Activated CD4-positive, alpha-beta T cell treated with anti-CD3 and anti-CD28 coated beads, Interleukin-2, amount 50 U/mL, for 4 hours (primary cell): ENCODE data around the gene GARNL3.

Experiments
- DNase-seq, 2 experiments: peaks; one replicate each; pipeline ENCODE4 v3.0.0-alpha.2; 2020

Gene GARNL3

DNA sequence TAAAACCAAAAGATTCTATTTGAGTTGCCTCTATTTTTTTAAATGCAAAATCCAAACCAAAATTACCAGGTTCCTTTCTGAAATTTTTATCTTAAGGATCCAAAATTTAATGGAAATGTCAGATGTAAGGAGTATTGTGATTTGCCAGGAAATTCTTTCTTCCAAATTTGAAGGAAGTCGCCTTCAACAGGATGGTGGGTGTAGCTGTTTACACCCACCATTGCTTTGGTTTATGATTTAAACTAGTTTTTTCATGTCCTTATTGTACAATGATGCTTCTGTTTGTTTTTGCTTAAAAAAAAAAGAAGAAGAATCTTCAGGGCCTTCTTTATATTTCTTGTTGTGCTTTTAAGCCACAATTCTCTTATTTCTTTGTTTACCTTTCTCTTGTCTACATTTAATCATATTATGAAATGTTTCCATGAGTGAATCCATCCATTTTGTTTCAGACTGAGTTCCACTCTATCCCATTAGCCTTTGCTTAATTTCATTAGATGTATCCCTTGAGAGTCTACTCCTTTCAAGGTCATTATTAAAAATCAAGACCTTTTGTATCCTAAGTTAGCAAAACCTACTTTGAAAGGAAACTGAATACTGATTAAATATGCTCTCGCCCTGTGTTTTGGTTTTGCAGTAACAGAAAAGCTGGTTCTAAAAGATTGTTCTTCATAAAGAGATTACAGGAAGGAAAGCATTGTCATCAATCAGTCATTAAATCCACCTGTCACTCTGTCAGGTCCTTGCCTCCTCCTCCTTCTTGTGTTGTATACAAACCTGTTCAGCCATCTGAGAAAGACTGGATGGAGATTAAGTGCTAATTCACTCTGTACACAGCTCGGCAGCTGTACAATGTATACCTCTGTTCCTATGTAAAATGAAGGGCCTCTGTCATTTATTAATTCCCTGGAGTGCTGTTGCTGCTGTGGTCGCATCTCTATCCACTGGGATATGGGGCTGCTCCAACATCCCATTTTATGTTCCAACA, 86.9 kb downstream of the GARNL3 start:
- no peak for DNase-seq

GRCh38 chr9:127353882-127354281, 89.3 kb downstream of the GARNL3 start:
- DNase-seq = no peak

- DNase-seq = no peak
Measured at GRCh38 chr9:127356906-127357305, 92.3 kb downstream of the GARNL3 start.

DNA sequence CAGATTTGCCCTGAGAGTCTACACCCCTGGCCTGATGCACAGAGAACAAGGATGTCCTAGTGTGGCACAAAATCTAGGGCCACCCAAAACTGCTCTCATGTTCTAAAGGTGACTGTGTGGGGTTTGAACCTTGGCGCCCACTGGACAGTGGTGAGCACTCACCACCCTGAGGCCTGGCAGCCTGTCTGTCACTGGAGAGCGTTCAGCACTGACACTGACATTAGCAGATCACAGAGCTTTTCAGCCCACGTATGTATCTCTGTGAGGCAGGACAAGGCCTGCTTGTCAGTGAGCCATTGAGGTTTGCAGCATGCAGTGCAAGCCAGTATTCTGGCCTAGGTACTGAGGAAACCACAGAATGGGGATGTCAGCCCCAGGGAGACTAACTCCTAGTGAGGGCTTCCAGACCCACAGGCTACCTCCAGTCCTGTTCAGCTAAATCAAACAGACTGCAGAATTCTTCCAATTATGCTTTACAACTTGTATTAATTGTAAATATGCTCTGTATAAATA, 93.5 kb downstream of the GARNL3 start:
- DNase-seq = no peak

DNA sequence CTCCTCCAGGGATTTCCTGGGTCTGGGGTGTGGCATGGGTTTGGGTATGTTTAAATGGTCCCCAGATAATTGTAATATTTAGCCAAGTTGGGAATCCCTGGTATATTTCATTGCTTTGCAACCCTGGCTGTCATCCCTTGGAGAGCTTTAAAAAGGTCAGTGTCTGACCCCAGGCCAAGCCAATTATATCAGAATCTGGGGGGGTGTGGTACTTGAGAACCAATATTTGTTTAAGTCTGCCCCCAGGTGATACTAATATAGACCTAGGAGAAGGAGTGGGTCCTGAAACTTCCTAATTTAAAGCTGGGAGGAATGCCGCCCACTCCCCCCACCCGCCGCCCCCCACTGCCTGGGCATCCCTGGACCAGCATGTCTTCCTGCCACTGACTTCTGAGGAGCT, 94.2 kb downstream of the GARNL3 start:
- DNase-seq = no peak

DNA sequence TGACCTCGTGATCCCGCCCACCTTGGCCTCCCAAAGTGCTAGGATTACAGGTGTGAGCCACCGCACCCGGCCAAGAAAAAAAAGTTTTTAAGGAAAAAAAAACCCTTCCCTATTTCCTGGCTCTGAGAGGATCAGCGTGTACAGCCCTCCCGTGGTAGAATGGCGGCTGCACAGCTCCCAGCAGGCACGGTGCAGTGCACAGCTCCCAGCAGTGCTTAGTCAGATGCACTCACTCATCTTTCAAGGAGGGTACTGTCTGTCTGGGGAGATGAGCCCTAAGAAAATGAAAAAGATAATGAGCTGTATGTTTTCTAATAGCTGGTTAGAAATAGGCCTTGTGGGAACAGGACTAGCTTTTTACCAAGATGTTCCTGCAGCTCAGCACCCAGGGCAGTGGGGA, 95.7 kb downstream of the GARNL3 start:
- no peak for DNase-seq

DNA sequence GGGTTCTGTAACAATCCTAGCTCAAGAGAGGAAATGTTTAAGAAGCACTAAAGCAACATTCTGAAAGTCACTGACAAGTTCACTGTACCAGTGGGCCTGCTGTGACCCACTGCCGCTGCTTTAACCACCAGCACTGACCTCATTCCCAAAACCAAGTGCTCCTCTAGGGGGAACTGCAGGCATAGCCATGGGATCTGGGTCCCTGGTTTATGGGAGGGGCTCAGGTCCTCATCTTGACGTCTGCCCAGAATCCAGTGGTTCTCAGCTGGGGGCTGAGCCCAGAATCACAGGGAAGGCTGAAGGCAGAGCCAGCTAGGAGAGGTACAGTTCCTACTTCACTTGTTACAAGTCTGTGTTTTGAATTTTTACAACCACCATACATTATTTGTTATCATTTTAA, 96.3 kb downstream of the GARNL3 start:
- DNase-seq = no peak

- no peak for DNase-seq
Measured at GRCh38 chr9:127361561-127361960, 97.0 kb downstream of the GARNL3 start.

DNA sequence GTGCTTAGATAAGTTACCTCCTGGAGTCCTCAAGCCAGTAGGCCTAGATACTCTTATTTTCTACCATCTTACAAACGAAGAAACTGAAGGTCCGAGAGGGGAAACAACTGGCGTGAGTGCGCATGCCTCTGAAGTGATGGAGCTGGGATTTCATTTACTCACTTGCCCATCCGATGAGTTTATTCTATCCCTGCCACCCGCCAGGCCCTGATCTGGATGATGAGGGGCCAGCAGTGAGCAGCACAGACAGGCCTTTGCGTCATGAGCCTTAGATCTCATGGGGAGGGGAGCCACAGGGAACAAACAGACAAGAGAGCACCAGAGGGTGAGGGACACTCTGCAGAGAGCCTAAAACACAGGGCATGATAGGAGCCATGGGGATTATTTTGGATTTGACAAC, 98.3 kb downstream of the GARNL3 start:
- DNase-seq = no peak

DNA sequence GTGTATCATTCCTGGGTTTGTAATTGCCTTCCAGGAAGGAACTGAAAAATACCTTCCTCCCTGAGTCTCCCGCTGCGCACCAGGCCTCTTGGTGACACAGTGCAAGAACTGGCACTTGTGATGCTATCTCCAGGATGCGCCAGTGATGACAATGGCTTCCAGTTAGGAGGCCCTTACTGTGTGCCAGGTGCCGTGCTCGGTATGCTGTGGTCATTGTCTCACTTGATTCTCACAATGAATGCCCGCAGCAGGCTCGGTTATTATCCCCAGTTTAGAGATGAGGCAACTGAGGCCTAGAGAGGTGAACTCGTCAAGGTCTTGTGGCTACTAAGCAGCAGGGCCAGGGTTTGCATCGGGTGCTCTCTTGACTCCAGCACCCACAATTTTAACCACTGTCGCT, 100.9 kb downstream of the GARNL3 start:
- DNase-seq = no peak

GRCh38 chr9:127366594-127366993, 102.0 kb downstream of the GARNL3 start:
- no peak for DNase-seq

- no peak for DNase-seq
Measured at GRCh38 chr9:127368852-127369402, 104.4 kb downstream of the GARNL3 start.

- DNase-seq = no peak
Measured at GRCh38 chr9:127369428-127369827, 104.9 kb downstream of the GARNL3 start.

GRCh38 chr9:127370147-127370579, 105.6 kb downstream of the GARNL3 start:
- DNase-seq = no peak

DNA sequence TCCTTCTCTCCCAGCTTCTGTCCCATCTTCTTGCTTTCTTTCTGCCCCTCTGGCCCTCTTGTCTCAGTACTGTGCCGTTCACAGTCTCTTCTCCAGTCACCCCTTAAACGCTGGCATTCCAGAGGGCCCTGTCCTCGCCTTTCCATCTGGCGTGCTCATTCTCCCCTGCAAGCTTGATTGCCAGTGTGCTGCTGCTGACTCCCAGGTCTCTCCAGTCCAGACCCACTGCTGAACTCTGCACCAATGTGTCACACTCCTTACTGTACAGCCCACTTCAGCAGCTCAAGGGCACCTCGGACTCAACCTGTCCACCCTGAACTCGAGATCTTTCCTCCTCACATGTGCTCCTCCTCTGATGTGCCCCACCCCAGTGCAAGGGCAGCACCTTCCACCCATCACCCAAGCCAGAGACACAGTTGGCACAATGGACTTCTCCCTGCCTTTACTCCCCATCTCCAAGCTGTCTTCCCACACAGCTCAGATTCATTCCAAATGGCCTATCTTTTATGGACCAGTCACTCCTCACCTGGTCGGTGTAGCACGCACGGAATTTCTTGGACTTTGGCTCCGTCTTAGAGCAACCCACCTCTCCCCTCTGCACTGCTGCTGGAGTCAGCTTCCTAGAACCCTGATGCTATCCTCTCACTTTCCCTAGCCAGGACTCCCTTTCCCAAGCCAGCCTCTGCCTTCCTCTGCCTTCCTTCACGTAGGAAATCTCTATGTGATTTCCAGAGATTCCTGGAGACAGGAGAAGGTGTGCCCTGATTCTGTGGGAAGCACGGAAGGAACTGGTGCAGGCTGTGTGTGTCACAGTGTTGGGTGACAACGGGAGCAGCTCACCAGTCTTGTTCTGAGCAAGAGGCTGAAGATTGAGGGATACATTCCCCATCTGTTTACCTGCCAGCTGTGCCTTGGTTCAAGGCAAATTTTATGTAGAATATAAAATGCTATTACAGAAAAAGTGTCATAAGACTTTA, 106.4 kb downstream of the GARNL3 start:
- DNase-seq = no peak

DNA sequence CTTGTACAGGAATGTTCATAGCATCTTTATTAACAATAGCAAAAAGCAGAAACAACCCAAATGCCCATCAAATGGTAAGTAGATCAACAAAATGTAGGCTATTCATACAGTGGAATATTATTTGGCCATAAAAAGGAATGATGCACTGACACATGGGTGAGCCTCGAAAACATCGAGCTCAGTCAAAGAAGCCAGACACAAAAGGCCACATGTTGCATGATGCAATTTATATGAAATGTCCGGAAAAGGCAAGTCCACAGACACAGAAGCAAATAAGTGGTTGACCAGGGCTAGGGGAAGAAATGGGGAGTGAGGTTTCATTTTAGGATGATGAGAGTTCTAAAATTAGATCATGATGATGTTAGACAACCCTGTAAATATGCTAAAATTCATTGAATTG, 115.9 kb downstream of the GARNL3 start:
- DNase-seq = no peak

DNA sequence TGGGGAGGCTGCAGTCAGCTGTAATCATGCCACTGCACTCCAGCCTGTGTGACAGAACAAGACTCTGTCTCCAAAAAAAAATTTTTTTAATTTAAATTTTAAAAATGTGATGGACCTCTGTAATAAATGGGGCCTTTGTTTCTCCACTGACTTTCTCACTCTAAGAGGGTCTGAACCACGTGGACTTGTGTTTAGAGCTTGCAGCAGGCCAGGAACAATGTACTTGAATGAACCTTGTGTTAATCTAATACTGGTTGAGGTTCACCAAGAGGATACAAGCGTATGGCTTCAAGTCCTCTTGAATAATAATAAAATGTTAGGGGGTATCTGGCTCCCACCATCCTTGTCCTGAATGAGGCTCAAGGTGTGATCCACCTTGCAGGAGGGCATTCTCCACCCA, 118.0 kb downstream of the GARNL3 start:
- no peak for DNase-seq

GRCh38 chr9:127384016-127384730, 119.6 kb downstream of the GARNL3 start:
- no peak for DNase-seq

GRCh38 chr9:127384901-127385300, 120.3 kb downstream of the GARNL3 start:
- DNase-seq = no peak

DNA sequence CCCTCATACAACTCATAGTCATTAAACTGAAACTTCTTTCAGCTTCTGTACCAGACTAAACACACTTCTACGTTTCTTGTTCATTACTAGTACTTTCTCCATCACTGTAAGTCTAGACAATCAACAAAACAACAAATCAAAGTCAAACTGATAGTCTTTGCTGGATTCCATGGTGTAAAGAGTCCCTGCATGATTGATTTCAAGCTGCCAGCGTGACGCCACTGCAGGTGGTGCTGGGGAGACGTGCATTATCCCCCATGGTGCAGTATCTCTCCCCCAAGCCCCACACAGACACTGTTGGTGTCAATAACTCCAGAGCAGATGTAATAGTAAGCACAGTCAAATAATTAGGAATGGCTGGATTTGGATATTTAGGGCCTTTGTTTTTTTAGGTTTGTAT, 121.7 kb downstream of the GARNL3 start:
- no peak for DNase-seq

- DNase-seq = no peak
Measured at GRCh38 chr9:127386981-127387380, 122.4 kb downstream of the GARNL3 start.
